ENCODE results near the gene BRD7. TPM values are rescaled to one million over a fixed set of nuclear protein-coding genes. Genes with fewer than 3 reads are reported as not detected.

Gene BRD7
- total RNA-seq (2014; rRNA removed; shearing (Covaris generic)), result 34.7 and 43.8 TPM in 2 replicates

- DNase-seq (ENCODE audit: low spot score), result peak; percentile 25
These were observed at the start of gene BRD7 for GRCh38 chr16:50368410-50369132. Gene BRD7, minus strand, starts transcription at chr16:50368988. Its CDS starts 214 bp downstream, at chr16:50368774.

- DNase-seq (ENCODE audit: low spot score), result no peak
These were observed 47.6 kb upstream of the BRD7 start for GRCh38 chr16:50416388-50416787.

- no peak for DNase-seq (ENCODE audit: low spot score)
These were observed 45.4 kb upstream of the BRD7 start for GRCh38 chr16:50414152-50414551.

GRCh38 chr16:50411034-50411433 is 42.2 kb upstream of the BRD7 start:
- no peak for DNase-seq (ENCODE audit: low spot score)

DNA sequence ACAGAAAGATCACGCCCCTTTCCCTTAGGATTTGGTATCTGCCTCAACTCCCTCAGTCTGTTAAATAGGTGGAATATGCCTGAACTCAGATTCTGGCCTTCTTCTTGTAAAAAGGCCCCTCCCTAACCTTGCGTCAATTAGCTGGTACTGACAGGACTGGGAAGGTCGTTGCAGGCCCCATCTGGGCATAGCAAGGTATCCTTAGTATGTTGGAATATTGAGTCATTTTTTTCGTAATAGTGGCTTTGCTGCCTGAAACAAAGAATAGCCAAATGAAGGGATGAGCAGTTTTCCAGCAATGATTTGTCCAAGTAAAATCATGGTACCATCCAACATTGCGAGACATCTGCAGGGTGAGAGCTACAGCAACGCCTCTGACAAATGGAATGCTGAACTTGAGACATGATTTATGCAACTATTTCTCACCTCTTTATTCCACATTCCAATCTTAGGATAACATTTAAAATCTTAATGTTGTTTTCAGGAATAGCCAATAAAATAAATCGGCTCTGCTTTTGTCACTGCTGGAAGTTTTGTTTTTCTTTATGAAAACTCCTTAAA is 39.3 kb upstream of the BRD7 start:
- DNase-seq (ENCODE audit: low spot score), result no peak

DNA sequence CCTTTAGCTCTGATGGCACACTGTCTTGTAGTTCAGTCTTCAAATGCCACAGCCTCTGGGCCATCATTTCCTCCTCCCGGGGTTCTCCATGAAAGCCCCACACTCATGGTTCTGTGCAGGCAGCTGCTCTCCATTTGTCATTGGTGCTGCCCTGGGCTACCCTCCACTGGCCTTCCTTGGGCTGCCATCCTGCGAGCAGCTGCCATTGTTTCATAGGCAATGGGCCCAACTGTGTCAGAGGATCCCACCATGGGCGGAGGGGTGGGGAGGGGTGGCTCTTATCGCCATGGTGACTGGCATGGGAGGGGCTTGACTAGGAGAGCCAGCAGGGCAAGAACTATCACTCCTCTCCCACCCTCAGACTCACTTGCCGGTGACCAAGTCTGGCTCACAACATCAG is 38.6 kb upstream of the BRD7 start:
- no peak for DNase-seq (ENCODE audit: low spot score)

DNA sequence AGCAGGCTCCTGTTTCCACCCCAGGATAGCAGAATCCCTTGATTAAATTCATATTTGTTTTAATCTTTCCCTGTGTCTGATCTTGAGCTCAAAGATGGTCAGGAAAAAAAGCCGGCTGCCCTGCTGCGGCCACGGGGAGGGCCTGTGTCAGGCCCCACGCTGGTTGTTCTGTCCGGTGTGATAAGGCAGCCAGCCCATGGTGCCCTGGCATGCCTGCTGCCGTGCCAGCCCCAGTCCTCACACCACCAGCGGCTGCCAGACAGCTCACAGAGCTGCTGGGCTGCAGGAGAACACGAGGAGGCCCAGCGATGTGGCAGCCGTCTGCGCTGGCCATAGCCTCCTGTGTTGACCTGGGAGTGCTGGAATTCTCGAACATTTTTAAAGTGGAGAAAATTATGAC is 34.7 kb upstream of the BRD7 start:
- DNase-seq (ENCODE audit: low spot score), result no peak

GRCh38 chr16:50402298-50402895 is 33.6 kb upstream of the BRD7 start:
- no peak for DNase-seq (ENCODE audit: low spot score)

DNA sequence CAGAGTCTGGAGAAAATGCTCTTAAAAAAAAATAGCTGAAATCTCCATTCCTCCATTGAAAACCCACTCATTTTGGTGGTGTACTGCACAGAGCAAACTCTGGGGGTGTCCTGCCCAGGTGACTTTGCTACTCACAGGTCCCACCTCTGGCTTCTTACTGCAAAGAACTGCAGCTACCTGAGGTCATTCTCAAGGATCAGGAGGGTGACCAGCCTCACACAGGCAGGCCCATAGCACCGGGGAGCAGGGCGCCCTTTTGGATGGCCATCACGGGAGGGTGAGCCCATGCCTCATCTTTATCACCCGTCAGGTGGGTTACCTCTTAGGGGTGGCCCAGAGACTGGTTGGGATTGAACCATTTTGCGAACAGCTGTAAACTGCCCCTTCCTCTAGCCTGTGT is 32.6 kb upstream of the BRD7 start:
- DNase-seq (ENCODE audit: low spot score), result no peak

DNA sequence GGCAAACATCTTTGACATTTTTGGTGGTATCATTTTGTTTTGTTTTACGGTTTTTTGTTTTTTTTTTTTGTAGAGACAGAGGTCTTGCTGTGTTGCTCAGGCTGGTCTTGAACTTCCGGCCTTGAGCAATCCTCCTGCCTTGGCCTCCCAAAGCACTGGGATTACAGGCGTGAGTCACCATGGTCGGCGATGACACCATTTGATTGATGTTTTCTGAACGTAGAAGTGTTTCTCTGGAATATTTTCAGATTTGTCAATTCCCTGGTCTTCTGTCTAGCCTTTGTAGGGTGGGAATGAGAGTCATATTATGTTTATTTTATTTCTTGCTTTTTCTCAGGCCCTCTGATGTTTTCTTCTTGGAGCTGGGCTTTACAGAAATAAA is 32.2 kb upstream of the BRD7 start:
- no peak for DNase-seq (ENCODE audit: low spot score)

- DNase-seq (ENCODE audit: low spot score), result no peak
These were observed 31.7 kb upstream of the BRD7 start for GRCh38 chr16:50400312-50400966.

DNA sequence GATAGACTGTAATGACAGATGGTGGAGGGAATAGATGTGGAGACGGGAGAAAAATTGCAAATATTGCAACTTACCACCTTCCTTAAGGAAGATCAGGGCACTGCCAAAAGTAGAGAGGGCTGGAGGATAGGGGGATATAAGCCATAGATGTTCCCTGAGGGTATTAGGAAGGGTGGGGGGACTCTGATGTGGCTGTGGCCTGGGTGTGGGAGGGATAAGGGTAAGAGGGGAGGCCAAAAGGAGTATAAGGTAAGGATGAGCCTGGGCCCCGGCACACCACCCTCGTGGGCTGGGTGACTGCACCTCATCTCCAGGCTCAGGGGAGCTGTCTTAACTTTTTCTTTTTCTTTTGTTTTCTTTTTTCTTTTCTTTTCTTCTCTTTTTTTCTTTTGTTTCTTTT is 30.6 kb upstream of the BRD7 start:
- no peak for DNase-seq (ENCODE audit: low spot score)

GRCh38 chr16:50398336-50398735 is 29.5 kb upstream of the BRD7 start:
- DNase-seq (ENCODE audit: low spot score), result no peak

DNA sequence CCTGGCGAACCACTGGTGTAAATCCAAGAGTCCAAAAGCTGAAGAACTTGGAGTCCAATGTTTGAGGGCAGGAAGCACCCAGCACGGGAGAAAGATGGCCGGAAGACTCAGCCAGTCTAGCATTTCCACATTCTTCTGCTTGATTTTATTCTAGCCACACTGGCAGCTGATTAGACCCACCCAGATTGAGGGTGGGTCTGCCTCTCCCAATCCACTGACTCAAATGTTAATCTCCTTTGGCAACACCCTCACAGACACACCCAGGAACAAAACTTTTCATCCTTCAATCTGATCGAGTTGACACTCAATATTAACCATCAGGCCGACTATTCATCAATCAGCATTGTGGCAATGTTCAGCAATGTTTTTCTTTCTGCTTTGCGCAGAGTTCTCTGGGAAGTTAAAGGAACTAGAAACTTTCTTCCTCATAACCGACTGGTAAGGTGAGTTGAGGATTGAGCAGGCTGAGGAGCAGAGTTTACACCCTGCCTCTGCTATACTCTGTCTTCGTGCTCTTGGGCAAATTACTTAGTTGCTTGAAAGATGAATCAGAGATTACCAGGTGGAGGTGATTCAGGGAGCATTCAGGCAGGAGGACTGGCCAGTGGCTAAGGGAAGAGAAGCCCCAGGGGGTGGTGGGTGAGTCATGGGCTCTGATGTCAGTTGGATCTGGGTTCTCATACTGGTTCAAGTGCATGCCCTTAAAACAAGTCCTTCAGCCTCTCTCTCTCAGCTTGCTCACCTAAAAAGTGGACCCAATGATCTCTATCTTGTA is 28.2 kb upstream of the BRD7 start:
- peak; percentile 27 for DNase-seq (ENCODE audit: low spot score)

DNA sequence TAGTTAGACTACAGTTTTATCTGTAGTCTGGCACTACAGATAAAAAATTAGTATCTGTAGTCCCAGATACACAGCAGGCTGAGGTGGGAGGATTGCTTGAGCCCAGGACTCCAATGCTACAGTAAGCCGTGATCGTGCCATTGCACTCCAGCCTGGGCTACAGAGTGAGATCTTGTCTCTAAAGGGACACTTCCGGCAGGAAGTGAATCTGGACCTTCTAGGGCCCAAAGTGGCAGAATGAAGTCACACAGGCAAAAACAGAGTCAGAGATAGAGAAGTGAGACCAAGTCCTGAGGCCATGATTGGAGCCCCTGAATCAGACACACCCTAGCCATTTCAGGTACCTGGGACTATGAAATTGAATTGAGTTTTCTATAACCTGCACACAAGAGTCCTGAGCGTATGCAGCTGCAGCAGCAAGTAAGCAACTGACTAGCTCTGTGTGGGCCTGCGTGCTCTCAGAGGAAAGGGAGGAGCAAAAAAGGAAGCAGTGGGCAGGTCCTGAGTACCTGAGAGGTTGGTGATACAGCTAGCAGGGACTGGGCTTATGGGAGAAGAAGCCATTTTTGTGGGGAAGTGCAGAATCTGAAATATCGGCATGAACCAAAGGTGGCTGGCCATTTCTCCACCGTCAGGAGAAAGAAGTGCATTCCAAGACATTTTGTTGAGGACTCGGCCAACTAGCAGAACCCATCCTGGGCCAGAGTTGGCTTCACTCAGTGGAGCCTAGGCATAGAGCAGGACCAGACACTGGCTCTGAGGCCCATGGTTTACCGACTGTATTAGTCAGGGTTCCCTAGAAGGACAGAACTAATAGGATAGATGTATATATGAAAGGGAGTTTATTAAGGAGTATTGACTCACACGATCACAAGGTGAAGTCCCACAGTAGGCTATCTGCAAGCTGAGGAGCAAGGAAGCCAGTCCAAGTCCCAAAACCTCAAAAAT is 27.2 kb upstream of the BRD7 start:
- DNase-seq (ENCODE audit: low spot score), result no peak

DNA sequence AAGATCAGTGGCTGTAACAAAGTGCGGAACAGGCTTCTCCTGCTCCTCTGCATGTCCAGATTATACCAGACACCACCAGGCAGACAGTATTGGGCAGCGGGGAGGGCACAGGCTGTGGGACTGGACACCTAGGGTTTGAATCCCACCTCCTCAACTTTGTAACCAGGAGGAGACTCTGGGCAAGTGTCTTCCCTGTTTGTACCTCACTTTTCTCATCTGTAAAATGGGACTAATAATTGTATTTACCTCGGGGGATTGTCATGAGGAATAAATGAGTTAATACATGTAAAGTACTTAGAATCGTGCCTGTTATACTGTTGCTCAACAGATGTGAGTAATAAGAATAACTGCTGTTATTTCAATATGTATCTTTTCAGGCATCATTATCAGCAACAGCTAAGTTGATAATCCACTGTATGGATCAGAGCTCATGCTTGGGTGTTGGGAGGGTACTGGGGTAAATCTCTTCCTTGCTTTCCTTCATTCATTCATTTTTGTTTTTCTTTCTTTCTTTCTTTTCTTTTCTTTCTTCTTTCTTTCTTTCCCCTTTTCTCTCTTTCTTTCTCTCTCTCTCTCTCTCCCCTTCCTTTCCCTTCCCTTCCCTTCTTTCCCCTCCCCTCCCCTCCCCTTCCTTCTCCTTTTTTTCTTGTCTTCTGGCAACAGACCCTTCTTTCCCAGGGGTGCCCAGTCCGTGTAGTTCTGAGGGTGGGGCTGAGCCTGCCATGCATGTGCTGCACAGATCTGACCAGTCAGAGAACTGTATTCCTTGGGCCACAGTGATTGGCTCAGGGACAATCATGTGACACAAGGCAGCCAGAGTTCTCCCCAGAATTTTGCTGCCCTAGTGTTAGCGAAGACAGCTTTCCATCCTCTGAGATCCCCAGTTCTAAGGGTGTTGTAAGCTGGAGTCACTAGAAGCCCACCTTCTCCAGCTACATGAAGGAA is 25.3 kb upstream of the BRD7 start:
- no peak for DNase-seq (ENCODE audit: low spot score)

DNA sequence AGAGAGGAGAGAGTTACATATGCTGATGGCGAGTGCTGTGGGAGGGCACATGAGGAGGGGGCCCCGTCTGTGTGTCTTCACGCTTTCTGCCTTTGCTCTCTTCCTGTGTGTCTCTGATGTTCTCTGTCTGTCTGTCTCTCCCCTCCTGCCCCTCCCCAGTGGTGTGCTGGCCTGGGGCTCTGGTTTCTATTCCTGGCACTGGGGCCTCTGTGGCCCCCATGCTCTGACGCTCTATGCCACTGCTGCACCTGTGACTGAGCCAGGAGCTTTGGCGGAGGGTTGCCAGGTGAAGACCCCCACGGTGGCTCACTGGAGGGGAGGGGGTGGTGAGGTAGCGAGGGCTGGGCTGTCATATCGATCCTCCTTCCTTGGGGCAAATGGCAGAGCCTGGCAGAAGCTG is 24.6 kb upstream of the BRD7 start:
- no peak for DNase-seq (ENCODE audit: low spot score)

DNA sequence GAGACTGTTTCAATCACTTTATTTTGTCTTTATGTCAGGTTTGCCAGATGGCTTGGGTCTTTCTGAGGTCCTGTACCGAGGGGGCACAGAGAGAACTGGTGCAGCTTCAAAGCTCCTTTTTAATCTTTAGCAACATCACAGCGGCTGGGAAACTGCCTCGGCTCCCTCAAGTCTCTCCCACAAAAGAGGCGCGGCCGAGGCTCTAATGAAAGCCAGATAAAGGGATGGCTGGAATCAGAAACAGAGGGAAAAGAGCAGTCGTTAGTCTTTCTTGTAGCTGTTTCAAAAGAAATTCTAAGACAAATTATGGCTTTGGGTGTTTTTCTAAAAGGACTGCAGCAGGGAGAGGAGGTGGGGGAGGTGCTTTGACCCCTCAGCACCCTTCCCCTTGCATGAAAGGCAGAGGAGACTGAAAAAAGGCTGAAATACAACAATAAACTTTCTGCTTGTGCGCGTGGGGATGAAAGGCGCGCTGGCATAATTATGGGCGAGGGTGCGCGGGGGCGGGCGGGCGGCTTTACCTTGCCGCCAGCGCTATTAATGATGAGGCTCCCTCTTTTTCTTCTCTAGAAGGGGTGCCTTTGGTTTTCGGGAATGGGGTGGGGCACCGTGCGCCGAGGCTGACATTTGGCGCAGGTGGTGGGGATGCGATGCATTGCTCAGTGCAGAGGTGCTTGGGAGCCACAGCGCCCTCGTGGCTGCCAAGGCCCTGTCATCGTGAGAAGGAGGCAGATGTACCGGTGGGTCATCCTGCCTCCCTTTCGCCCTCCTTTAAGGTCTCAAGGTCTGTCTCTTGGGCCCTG is 22.3 kb upstream of the BRD7 start:
- DNase-seq (ENCODE audit: low spot score), result no peak

DNA sequence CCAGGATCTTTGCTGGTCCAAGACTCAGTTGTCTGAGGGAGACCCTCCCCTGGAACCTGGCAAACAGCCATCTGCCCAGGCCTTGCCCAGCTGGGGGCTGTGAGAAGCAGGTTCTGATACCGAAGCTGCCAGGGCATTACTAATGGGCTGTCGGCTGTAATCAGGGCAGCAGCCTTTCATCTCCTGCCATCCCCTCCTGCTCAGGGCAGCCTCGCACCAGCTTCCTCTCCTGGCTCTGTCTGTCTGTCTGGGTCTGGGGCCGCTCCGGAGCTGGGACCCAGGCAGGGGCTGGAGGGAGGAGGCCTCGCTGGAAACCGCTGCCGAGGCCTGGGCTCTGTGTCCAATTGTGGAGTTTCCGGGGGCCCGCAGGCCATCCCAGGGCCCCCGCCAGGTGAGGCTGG is 21.6 kb upstream of the BRD7 start:
- DNase-seq (ENCODE audit: low spot score), result no peak
